ENCODE data around the gene HEG1. TPM values are rescaled to one million over a fixed set of nuclear protein-coding genes. Genes with fewer than 3 reads are reported as not detected.
A peak's percentile ranks its signal among the peaks of the same experiment; 100 is the strongest.

The HEG1 gene
- total and polyA plus RNA-seq, 2 donors (not counting 3 experiments of a cell fraction or from before 2014, with no cell fraction given): 50.1 to 106 TPM

DNA sequence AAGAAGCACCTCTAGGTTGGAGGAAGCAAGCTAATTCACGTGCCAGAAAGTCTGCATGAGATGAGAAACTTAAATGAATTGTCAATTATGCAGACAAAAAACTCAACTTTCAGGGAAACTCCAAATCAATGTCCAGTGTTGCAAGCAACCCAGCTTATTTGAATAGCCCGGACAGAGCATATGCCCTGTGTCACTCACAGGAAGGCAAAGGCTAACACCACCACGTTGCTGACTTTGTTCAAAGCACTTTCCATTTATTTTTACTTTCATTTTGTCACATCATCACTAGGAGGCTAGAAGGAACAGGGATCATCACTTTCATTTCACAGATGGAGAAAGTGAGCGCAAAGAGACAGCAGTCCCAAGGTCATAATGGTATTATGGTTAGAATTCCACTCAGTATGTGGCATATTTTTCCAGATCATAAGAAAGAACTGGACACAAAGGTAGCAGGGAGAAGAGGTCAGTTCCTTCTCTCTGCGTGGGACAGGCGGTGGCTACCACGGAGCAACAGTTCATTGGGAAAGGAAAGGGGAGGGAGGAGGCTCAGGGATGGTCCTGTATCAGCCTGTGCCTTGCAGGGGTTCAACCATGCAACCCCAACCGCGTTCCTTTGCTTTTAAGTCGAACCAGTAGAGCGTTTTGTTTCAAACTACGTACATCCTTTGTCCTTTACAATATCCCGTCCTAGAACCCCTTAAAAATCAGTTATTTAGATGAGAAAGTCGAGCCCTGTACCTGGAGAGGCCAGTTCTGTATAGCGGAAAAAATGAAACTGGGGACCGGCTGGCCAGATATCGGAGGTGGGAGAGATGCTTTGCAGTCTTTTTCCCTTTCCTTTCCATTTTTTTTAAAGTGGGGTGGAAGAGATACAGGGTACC, 1.1 kb downstream of the HEG1 start:
- no peaks in the 10 kb centered on the region for H3K9me1 ChIP-seq (replicated peaks; ENCODE audit: control insufficient read depth, extremely low read depth, insufficient read depth, low read length)
- intact Hi-C loops (cut with micrococcal nuclease) (loop anchor here (1.0 to 10.0 kb wide), 5 partner anchors 9 to 383 kb away; no protein-coding TSS in a partner anchor), dilution Hi-C loops (cut with MboI; ENCODE audit: extremely low pct_ligation_motif_present, low sequenced_read_pairs) (no loop called here)
- H3K9me3 ChIP-seq (replicated peaks; ENCODE audit: control insufficient read depth, insufficient read depth, low read length): no peaks in the 10 kb centered on the region
- peaks cover 40% of the 10 kb centered on the region for H3K79me2 ChIP-seq (ENCODE audit: control insufficient read depth, insufficient read depth, low read length)
- POLR2A ChIA-PET: interaction anchor here (1.0 kb wide), 1 partner anchor 9 kb away, joined by 3 read pairs; no protein-coding TSS in a partner anchor
- H3K36me3 ChIP-seq (ENCODE audit: control insufficient read depth in 2 of 2, extremely low read depth in 1 of 2, insufficient read depth in 2 of 2, low read length in 2 of 2): no peaks in the 10 kb centered on the region
- no peaks in the 10 kb centered on the region for H4K20me1 ChIP-seq (replicated peaks; ENCODE audit: control insufficient read depth, extremely low read depth, insufficient read depth, low read length)
- DNase-seq (ENCODE audit: low read depth, low spot score) (peak; percentile 80), FAIRE-seq (peak; percentile 84)
- CTCF ChIA-PET: interaction anchor here (0.8 to 3.9 kb wide), 6 partner anchors 8 to 154 kb away, joined by 3 to 18 read pairs (median 7); no protein-coding TSS in a partner anchor
- H3K9ac ChIP-seq (replicated peaks; ENCODE audit: extremely low read depth, insufficient read depth, low read length): peak overlapping the region; percentile 72
- BruUV-seq (replicated peaks): TSS peak; percentile 46
- peak overlapping the region; percentile 84 for H3K27ac ChIP-seq (ENCODE audit: insufficient read depth, low read depth, low read length)
- no peak for TF ChIP-seq POLR2AphosphoS5 (IDR thresholded peaks at IDR 0.05; ENCODE audit: insufficient read depth, low read depth, low read length)
- no peak for TF ChIP-seq MYC (IDR thresholded peaks at IDR 0.05; ENCODE audit: low read depth, low read length)
- no peak for TF ChIP-seq GATA2 (IDR thresholded peaks at IDR 0.05; ENCODE audit: insufficient read depth, insufficient read length, low read depth, low read length)
- TF ChIP-seq MAX (IDR thresholded peaks at IDR 0.05; ENCODE audit: insufficient read depth, insufficient read length): no peak
- no peak for TF ChIP-seq POLR2A (IDR thresholded peaks at IDR 0.05; ENCODE audit: low read depth, low read length)
- no peak for TF ChIP-seq CTCF (IDR thresholded peaks at IDR 0.05; ENCODE audit: extremely low read depth in 1 of 2, insufficient read depth in 1 of 2, low read depth in 1 of 2, low read length in 2 of 2)
- no peak for TF ChIP-seq EZH2 (IDR thresholded peaks at IDR 0.05; ENCODE audit: borderline replicate concordance, low read depth, low read length, severe bottlenecking)
- TF ChIP-seq FOS (IDR thresholded peaks at IDR 0.05; ENCODE audit: borderline replicate concordance, insufficient read depth, low read length): no peak
- no peak for TF ChIP-seq JUN (IDR thresholded peaks at IDR 0.05; ENCODE audit: borderline replicate concordance, insufficient read depth, insufficient read length, low read depth)
- H3K27me3 ChIP-seq (ENCODE audit: control insufficient read depth in 2 of 2, insufficient read depth in 2 of 2, low read length in 2 of 2): no peaks in the 10 kb centered on the region
- peak overlapping the region; percentile 73 to 85 (median 82) for H3K4me3 ChIP-seq (replicated peaks in 1 of 3; ENCODE audit: insufficient read depth in 1 of 3, low read depth in 1 of 3, low read length in 3 of 3)
- H3K4me2 ChIP-seq (ENCODE audit: insufficient read depth, low read length): peak overlapping the region; percentile 97
- H2AFZ ChIP-seq (ENCODE audit: low read depth, low read length): peak overlapping the region; percentile 60
- peaks cover 51% of the 10 kb centered on the region for H3K4me1 ChIP-seq (ENCODE audit: control insufficient read depth, extremely low read depth, insufficient read depth, low read length)
